Kidney (tissue), 14 donors: ENCODE measurements around the gene CERS2. TPM values are rescaled to one million over a fixed set of nuclear protein-coding genes. Genes with fewer than 3 reads are reported as not detected.

ENCODE experiments used
- DNase-seq, 5 donors: peaks; one replicate each; pipeline ENCODE4 v3.0.0-alpha.2; 2013 to 2020
- FAIRE-seq: peaks from 2 replicates; lab custom pipeline; 2012; peaks lifted over from hg19 to GRCh38; lab: Jason Lieb, UNC
- H3K27ac ChIP-seq, 2 donors: one replicate each; pipeline ENCODE4 v1.7.0; 2013; ENCODE audit warnings: low read depth in 2 of 2, low read length in 2 of 2, inconsistent platforms in 1 of 2
- H3K27me3 ChIP-seq: one replicate; pipeline ENCODE4 v1.7.1; 2013; ENCODE audit warnings: low read length, inconsistent platforms; ENCODE audit not compliant: control insufficient read depth, insufficient read depth
- H3K36me3 ChIP-seq, 3 donors: one replicate each; pipeline versions ENCODE4 v1.7.0 to v1.7.1; 2013; ENCODE audit warnings: low read length in 3 of 3, control low read depth in 1 of 3, inconsistent platforms in 1 of 3; ENCODE audit not compliant: insufficient read depth in 3 of 3, control insufficient read depth in 2 of 3
- H3K4me1 ChIP-seq, 3 donors: one replicate each; pipeline versions ENCODE4 v1.7.0 to v1.7.1; 2013; ENCODE audit warnings: low read length in 3 of 3, inconsistent platforms in 1 of 3, low read depth in 1 of 3; ENCODE audit not compliant: control insufficient read depth in 2 of 3, insufficient read depth in 2 of 3
- H3K4me3 ChIP-seq, 3 donors: one replicate each; pipeline versions ENCODE4 v1.7.0 to v1.8.1; 2013; ENCODE audit warnings: low read length in 3 of 3, control low read depth in 1 of 3, inconsistent platforms in 1 of 3
- H3K9ac ChIP-seq, 3 donors: one replicate each; pipeline versions ENCODE4 v1.7.0 to v1.7.1; 2013; ENCODE audit warnings: low read length in 3 of 3, control low read depth in 1 of 3, inconsistent platforms in 1 of 3
- H3K9me3 ChIP-seq, 3 donors: one replicate each; pipeline versions ENCODE4 v1.7.0 to v1.7.1; 2013; ENCODE audit warnings: low read length in 3 of 3, control low read depth in 1 of 3, inconsistent platforms in 1 of 3; ENCODE audit not compliant: control insufficient read depth in 2 of 3, insufficient read depth in 1 of 3
- CTCF ChIP-seq: IDR thresholded peaks from 3 replicates; pipeline ENCODE4 v1.5.1; 2012; ENCODE audit warnings: mild to moderate bottlenecking, moderate library complexity, borderline replicate concordance; ENCODE audit not compliant: insufficient read depth; ENCODE audit errors: extremely low read depth
- intact Hi-C: fragments of 100-400 bp; cut with DNase I; formaldehyde crosslinking; loops from one replicate; pipeline ENCODE4 v1.11.1; 2022
- polyA plus RNA-seq: library from polyadenylated mRNA; stranded (reverse); fragments of 350-450 nt; fragmentation: Illumina TruSeq; extraction: RNeasy Lipid Tissue Mini Kit (QIAGEN cat#74804); gene quantifications from one replicate; pipeline ENCODE4 v1.2.3, GENCODE V29; 2014; ENCODE audit warnings: low read depth, low replicate concordance; ENCODE audit not compliant: insufficient read depth
- total RNA-seq: library from RNA; stranded (reverse); fragmentation: NEBNext Ultra II Directional; extraction: Animal tissue kit (Norgen Biotek cat#: 25700); gene quantifications from one replicate; pipeline ENCODE4 v1.2.1, GENCODE V29; 2021
- donor health status: control.
- donor health status: control.
- donor health status: control.
- donor health status: control.
- donor health status: control.
- donor health status: DM: yes; HTN: yes; CAD: no.
- donor health status: Normal renal cell carcinoma (clear cell type).

CERS2 gene
- total and polyA plus RNA-seq, 2 donors from 2014 or later, result 258 to 268 TPM

- no peak for FAIRE-seq
- intact Hi-C loops, result no loop called here
- Histone ChIP-seq H3K4me3 (no peak overlapping the region), H3K9me3 (no peaks in the 10 kb centered on the region), H3K36me3 (peaks cover 16 to 71% (median 68%) of the 10 kb centered on the region in 3 donors), H3K27ac (peak overlapping the region in 1 of 2 donors; percentile 34), H3K9ac (no peak overlapping the region), H3K4me1 (peaks cover 0 to 7% (median 0%) of the 10 kb centered on the region in 3 donors), H3K27me3 (no peaks in the 10 kb centered on the region)
- DNase-seq, result no peak
- no peak for TF ChIP-seq CTCF
Measured at GRCh38 chr1:150964164-150964489, 10.5 kb downstream of the CERS2 start.

- Histone ChIP-seq H3K4me3 (no peak overlapping the region), H3K4me1 (peaks cover 0 to under 1% (median 0%) of the 10 kb centered on the region in 3 donors), H3K36me3 (peaks cover 16 to 67% (median 66%) of the 10 kb centered on the region in 3 donors), H3K9ac (no peak overlapping the region), H3K27me3 (no peaks in the 10 kb centered on the region), H3K9me3 (no peaks in the 10 kb centered on the region), H3K27ac (no peak overlapping the region)
- no peak for TF ChIP-seq CTCF
- intact Hi-C loops, result no loop called here
- FAIRE-seq (no peak), DNase-seq (peak in 3 of 5 donors; percentile 32 to 63 (median 61))
Measured at GRCh38 chr1:150963321-150964163, 11.1 kb downstream of the CERS2 start.

- Histone ChIP-seq H3K4me3 (no peak overlapping the region), H3K27ac (no peak overlapping the region), H3K27me3 (no peaks in the 10 kb centered on the region), H3K9ac (no peak overlapping the region), H3K9me3 (no peaks in the 10 kb centered on the region), H3K4me1 (no peaks in the 10 kb centered on the region), H3K36me3 (peaks cover 13 to 52% (median 50%) of the 10 kb centered on the region in 3 donors)
- no peak for FAIRE-seq
- DNase-seq, result no peak
- intact Hi-C loops, result no loop called here
- TF ChIP-seq CTCF, result no peak
Measured at GRCh38 chr1:150961756-150962155, 12.9 kb downstream of the CERS2 start.
